Heart left ventricle (tissue), 16 donors: ENCODE data around the gene TNS3. TPM values are rescaled to one million over a fixed set of nuclear protein-coding genes. Genes with fewer than 3 reads are reported as not detected.

Experiments
- ATAC-seq, 4 donors: fragments of 200-7000 bp; cut with Tn5 transposase; one replicate each; pipeline ENCODE4 v1.9.1; 2020 to 2022; ENCODE audit warnings: moderate library complexity in 4 of 4, mild to moderate bottlenecking in 3 of 4, moderate number of reproducible peaks in 1 of 4
- DNase-seq, 5 donors: peaks; one replicate each; pipeline ENCODE4 v3.0.0-alpha.2; 2020
- H3K27ac ChIP-seq, 12 donors: fragments of 200-600 bp; sonication (generic) in 4 of 12; one replicate each; pipeline versions ENCODE4 v1.5.0 to v1.8.0; 2016 to 2022; ENCODE audit warnings: mild to moderate bottlenecking in 2 of 12
- H3K27me3 ChIP-seq, 9 donors: fragments of 200-600 bp; sonication (generic) in 2 of 9; one replicate each; pipeline versions ENCODE4 v1.5.1 to v1.8.0; 2016 to 2022; ENCODE audit warnings: mild to moderate bottlenecking in 3 of 9
- H3K36me3 ChIP-seq, 9 donors: fragments of 200-600 bp; sonication (generic) in 2 of 9; one replicate each; pipeline versions ENCODE4 v1.5.0 to v1.8.0; 2018 to 2022; ENCODE audit warnings: mild to moderate bottlenecking in 2 of 9
- H3K4me1 ChIP-seq, 12 donors: fragments of 200-600 bp; sonication (generic) in 4 of 12; one replicate each; pipeline versions ENCODE4 v1.5.0 to v1.8.0; 2016 to 2022; ENCODE audit warnings: mild to moderate bottlenecking in 3 of 12
- H3K4me3 ChIP-seq, 12 donors: fragments of 200-600 bp; sonication (generic) in 4 of 12; one replicate each; pipeline versions ENCODE4 v1.5.0 to v1.8.0; 2017 to 2022; ENCODE audit warnings: mild to moderate bottlenecking in 9 of 12, moderate library complexity in 4 of 12
- H3K9me3 ChIP-seq, 12 donors: fragments of 200-600 bp; sonication (generic) in 4 of 12; one replicate each; pipeline versions ENCODE4 v1.5.0 to v1.8.0; 2016 to 2022; ENCODE audit warnings: mild to moderate bottlenecking in 1 of 12
- POLR2A ChIP-seq, 2 donors: fragments of 450-650 bp; IDR thresholded peaks; one replicate each; pipeline ENCODE4 v1.6.1; 2017; ENCODE audit warnings: antibody characterized with exemption in 2 of 2, mild to moderate bottlenecking in 2 of 2, moderate library complexity in 2 of 2
- WGBS, 4 donors: extraction: QIAGEN DNeasy Blood & Tissue Kit in 2 of 4; methylation state at CpG; one replicate each; pipeline versions ENCODE4 v1.1.5 to v1.1.7; 2013 to 2018; 5-methylcytosine and 5-hydroxymethylcytosine counted together
- intact Hi-C, 10 donors: fragments of 100-400 bp; cut with DNase I; formaldehyde crosslinking; loops; one replicate each; pipeline versions ENCODE4 v1.11.1 to v1.14.2; 2022
- polyA plus RNA-seq, 2 donors: library from polyadenylated mRNA; stranded (reverse); fragments of 200-250 nt; gene quantifications; one replicate each; pipeline ENCODE4 v1.2.3, GENCODE V29; 2013
- total RNA-seq, 9 donors: library from RNA; depleted of rRNA in 2 of 9; stranded (reverse); fragments of >200 nt in 2 of 9; fragmentation: NEBNext Ultra II Directional in 3 of 9; extraction: Animal tissue kit (Norgen Biotek cat#: 25700) in 3 of 9; gene quantifications; one replicate each; pipeline versions ENCODE4 v1.1.0 to v1.2.4, GENCODE V29; 2016 to 2023
- TF ChIP-seq, protein P1 (sequence below), 12 donors: fragments of 200-600 bp; sonication (generic) in 4 of 12; IDR thresholded peaks; one replicate each; pipeline versions ENCODE4 v1.5.0 to v1.8.0; 2018 to 2022; ENCODE audit warnings: antibody characterized with exemption in 12 of 12, mild to moderate bottlenecking in 5 of 12
- donor health status: ischemic (EF 13 %, LVEDD 7.1; RV severe dilation, severe dysfunction).
- donor health status: healthy with polysubstance abuse.
- donor health status: DM: no; HTN: yes; CAD: no.
- donor health status: DM: no; HTN: no; CAD: no.
- donor health status: ischemic (EF 25% LVEDD 6.9; RV normal size, moderate dysfunction).
- donor health status: ischemic (EF 25% LVEDD 5.7; RV mildly dilated, moderate dysfunction).
- donor health status: healthy.
- donor health status: DM: yes; HTN: yes; CAD: no.
- donor health status: ischemic (EF 35%, LVEDD 5.7; RV mildly dilated, moderate dysfunction).
- donor health status: nonischemic (EF 11% LVEDD 7.7; RV severe dilation, severe dysfunction).
- donor health status: DM: yes; HTN: yes; CAD: no.
- donor health status: PGD.
- donor health status: ischemic (EF 29% LVEDD 5.4; RV normal size, mild dysfunction).
- donor health status: nonischemic (EF 23%, LVEDD 6.1; RV moderate dilation, normal function).

Gene TNS3
- total and polyA plus RNA-seq, 11 donors: 10.1 to 116 (median 32.7) TPM

DNA sequence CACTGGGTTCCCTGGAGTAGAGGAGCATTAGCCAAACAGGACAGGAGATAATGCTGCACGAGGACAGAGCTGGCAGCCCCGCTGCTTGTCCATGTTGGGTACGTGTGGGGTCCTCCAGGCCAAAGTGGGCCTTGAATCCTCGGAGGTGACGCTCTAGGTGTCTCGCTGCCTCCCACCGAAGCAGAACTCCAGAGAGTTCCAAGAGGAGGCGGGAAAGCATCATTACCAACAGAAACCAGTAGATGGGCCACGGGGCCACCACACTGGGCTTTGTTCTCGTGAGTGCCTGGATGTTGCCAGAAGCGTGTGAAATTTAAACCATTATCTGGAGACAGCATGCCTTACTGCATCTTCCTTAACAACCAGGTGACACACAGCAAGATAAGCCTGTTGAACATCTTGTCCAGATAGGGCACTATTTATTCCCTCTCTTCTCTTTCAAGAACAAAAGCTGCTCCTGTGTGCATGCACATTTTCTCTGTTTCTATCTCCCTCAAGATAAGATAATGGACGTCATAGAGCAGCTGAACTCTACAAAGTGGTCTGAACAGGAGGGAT is 56.8 kb downstream of the TNS3 start:
- peaks cover 0 to 14% (median 5%) of the 10 kb centered on the region in 12 donors for H3K4me1 ChIP-seq
- no peak for TF ChIP-seq POLR2A (IDR thresholded peaks at IDR 0.05)
- TF ChIP-seq, protein P1, sequence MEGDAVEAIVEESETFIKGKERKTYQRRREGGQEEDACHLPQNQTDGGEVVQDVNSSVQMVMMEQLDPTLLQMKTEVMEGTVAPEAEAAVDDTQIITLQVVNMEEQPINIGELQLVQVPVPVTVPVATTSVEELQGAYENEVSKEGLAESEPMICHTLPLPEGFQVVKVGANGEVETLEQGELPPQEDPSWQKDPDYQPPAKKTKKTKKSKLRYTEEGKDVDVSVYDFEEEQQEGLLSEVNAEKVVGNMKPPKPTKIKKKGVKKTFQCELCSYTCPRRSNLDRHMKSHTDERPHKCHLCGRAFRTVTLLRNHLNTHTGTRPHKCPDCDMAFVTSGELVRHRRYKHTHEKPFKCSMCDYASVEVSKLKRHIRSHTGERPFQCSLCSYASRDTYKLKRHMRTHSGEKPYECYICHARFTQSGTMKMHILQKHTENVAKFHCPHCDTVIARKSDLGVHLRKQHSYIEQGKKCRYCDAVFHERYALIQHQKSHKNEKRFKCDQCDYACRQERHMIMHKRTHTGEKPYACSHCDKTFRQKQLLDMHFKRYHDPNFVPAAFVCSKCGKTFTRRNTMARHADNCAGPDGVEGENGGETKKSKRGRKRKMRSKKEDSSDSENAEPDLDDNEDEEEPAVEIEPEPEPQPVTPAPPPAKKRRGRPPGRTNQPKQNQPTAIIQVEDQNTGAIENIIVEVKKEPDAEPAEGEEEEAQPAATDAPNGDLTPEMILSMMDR (IDR thresholded peaks at IDR 0.05): no peak
- intact Hi-C loops: no loop called here
- no peak for ATAC-seq
- H3K27ac ChIP-seq: no peak overlapping the region
- H3K9me3 ChIP-seq: no peaks in the 10 kb centered on the region
- peaks cover 0 to 30% (median 3%) of the 10 kb centered on the region in 9 donors for H3K36me3 ChIP-seq
- WGBS, 4 donors: 79 to 87% (median 85%) methylated on average over 12 of the region's 12 CpGs
- H3K4me3 ChIP-seq: no peak overlapping the region
- DNase-seq: peak in 1 of 5 donors; percentile 5
- no peaks in the 10 kb centered on the region for H3K27me3 ChIP-seq

DNA sequence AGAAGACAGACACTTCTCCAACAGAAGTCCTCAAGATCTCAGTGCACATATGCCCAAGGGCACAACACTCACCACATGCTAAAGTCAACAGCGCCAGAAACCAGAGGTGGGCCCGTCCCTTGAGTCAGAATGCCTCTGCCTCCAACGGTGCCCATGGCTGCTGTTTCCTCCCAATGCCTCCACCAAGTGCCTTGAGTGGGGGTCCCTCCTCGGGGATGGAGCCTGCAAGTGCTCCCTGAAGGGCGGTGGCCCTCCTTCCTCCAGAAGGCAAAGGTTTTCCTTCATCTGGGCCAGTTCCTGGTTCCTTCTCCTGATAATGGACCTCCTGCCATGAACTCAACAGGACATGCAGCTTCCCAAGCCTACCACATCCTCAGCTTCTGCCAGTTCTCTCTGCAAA is 58.5 kb downstream of the TNS3 start:
- TF ChIP-seq POLR2A (IDR thresholded peaks at IDR 0.05): no peak
- TF ChIP-seq, protein P1 (IDR thresholded peaks at IDR 0.05): no peak
- peaks cover 0 to 24% (median 3%) of the 10 kb centered on the region in 9 donors for H3K36me3 ChIP-seq
- ATAC-seq (no peak), DNase-seq (peak in 1 of 5 donors; percentile 10)
- H3K27me3 ChIP-seq: no peaks in the 10 kb centered on the region
- H3K9me3 ChIP-seq: no peaks in the 10 kb centered on the region
- H3K4me3 ChIP-seq: no peak overlapping the region
- peaks cover 0 to 22% (median 5%) of the 10 kb centered on the region in 12 donors for H3K4me1 ChIP-seq
- 77 to 94% (median 92%) methylated on average over 4 to 5 of the region's 5 CpGs for WGBS, 4 donors
- H3K27ac ChIP-seq: no peak overlapping the region
- intact Hi-C loops: no loop called here

GRCh38 chr7:47521816-47522561 is 59.9 kb downstream of the TNS3 start:
- peak overlapping the region in 1 of 12 donors; percentile 59 for H3K27ac ChIP-seq
- peaks cover 0 to 11% (median 0%) of the 10 kb centered on the region in 9 donors for H3K36me3 ChIP-seq
- no peaks in the 10 kb centered on the region for H3K9me3 ChIP-seq
- no peaks in the 10 kb centered on the region for H3K27me3 ChIP-seq
- 89 to 98% (median 95%) methylated on average over 12 to 14 of the region's 14 CpGs for WGBS, 4 donors
- intact Hi-C loops: no loop called here
- H3K4me1 ChIP-seq: peaks cover 0 to 23% (median 5%) of the 10 kb centered on the region in 12 donors
- H3K4me3 ChIP-seq: no peak overlapping the region
- TF ChIP-seq, protein P1 (IDR thresholded peaks at IDR 0.05): no peak
- TF ChIP-seq POLR2A (IDR thresholded peaks at IDR 0.05): no peak
- ATAC-seq (no peak), DNase-seq (peak in 1 of 5 donors; percentile 24)

GRCh38 chr7:47521011-47521795 is 60.7 kb downstream of the TNS3 start:
- Histone ChIP-seq H3K4me3 (no peak overlapping the region), H3K4me1 (peaks cover 0 to 27% (median 5%) of the 10 kb centered on the region in 12 donors), H3K27ac (peak overlapping the region in 10 of 12 donors; percentile 36 to 79 (median 56)), H3K36me3 (peaks cover 0 to 7% (median 0%) of the 10 kb centered on the region in 9 donors), H3K27me3 (no peaks in the 10 kb centered on the region), H3K9me3 (no peaks in the 10 kb centered on the region)
- ATAC-seq (peak in 1 of 4 donors; percentile 7), DNase-seq (peak in 1 of 5 donors; percentile 28)
- intact Hi-C loops: no loop called here
- TF ChIP-seq, protein P1 (IDR thresholded peaks at IDR 0.05): no peak
- TF ChIP-seq POLR2A (IDR thresholded peaks at IDR 0.05): no peak
- 78 to 91% (median 88%) methylated on average over 13 of the region's 13 CpGs for WGBS, 4 donors
